ENCODE measurements around the gene RAVER2. TPM values are rescaled to one million over a fixed set of nuclear protein-coding genes. Genes with fewer than 3 reads are reported as not detected.
"Not testable (repeated sequence)": the region's sequence is repeated elsewhere in the genome, so short reads cannot be mapped to it uniquely, and the experiment has no call there.

The RAVER2 gene, protein sequence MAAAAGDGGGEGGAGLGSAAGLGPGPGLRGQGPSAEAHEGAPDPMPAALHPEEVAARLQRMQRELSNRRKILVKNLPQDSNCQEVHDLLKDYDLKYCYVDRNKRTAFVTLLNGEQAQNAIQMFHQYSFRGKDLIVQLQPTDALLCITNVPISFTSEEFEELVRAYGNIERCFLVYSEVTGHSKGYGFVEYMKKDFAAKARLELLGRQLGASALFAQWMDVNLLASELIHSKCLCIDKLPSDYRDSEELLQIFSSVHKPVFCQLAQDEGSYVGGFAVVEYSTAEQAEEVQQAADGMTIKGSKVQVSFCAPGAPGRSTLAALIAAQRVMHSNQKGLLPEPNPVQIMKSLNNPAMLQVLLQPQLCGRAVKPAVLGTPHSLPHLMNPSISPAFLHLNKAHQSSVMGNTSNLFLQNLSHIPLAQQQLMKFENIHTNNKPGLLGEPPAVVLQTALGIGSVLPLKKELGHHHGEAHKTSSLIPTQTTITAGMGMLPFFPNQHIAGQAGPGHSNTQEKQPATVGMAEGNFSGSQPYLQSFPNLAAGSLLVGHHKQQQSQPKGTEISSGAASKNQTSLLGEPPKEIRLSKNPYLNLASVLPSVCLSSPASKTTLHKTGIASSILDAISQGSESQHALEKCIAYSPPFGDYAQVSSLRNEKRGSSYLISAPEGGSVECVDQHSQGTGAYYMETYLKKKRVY
- 19.2 and 24.0 TPM in 2 replicates for total RNA-seq
- 10.8 and 17.8 TPM in 2 replicates for polyA plus RNA-seq

DNA sequence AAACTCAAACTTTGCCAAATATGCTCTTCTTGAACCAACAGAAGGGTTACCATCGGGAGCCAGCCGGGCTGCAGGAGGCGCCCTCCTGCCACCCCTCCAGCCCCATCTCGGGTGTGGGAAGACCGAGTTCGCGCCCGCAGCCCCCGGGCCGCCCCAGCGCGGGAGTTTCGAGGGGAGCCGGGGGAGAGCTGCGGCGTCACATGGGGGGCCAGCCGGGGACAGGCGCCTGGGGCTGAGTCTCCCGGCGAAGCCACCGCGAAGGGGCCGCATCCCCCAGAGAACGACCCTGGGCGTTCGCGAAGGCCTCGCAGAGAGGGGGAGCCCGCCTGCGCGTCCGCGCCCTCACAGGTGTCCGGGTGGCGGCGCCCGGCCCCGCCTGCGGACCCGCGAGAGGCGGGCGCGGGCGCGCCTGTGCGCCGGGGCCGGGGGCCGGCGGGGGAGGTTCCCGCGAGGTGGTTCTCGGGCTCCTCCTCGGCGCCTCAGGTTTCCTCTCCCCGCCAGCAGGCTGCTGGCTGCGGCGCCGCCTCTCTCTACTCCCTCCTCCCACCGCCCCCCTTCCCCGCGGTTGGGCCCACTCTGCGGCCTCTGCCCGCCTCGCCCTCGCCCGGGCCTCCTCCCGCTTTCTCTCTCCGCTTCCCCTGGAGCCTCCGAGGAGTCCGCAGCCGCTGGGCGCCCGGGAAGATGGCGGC is at the start of gene RAVER2:
RAVER2 (plus strand) TSS at position 584 of the 689 bp plus-strand sequence; CDS start at position 682, 98 bp downstream.
- peak; percentile 82 to 92 for DNase-seq (ENCODE audit: low read depth in 1 of 2, low spot score in 1 of 2)
- peak within 1 kb of the TSS; percentile 59 for H3K27ac ChIP-seq
- TF ChIP-seq, protein P1, sequence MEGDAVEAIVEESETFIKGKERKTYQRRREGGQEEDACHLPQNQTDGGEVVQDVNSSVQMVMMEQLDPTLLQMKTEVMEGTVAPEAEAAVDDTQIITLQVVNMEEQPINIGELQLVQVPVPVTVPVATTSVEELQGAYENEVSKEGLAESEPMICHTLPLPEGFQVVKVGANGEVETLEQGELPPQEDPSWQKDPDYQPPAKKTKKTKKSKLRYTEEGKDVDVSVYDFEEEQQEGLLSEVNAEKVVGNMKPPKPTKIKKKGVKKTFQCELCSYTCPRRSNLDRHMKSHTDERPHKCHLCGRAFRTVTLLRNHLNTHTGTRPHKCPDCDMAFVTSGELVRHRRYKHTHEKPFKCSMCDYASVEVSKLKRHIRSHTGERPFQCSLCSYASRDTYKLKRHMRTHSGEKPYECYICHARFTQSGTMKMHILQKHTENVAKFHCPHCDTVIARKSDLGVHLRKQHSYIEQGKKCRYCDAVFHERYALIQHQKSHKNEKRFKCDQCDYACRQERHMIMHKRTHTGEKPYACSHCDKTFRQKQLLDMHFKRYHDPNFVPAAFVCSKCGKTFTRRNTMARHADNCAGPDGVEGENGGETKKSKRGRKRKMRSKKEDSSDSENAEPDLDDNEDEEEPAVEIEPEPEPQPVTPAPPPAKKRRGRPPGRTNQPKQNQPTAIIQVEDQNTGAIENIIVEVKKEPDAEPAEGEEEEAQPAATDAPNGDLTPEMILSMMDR (IDR thresholded peaks at IDR 0.05; ENCODE audit: low read depth, low read length) = peak; percentile 58

DNA sequence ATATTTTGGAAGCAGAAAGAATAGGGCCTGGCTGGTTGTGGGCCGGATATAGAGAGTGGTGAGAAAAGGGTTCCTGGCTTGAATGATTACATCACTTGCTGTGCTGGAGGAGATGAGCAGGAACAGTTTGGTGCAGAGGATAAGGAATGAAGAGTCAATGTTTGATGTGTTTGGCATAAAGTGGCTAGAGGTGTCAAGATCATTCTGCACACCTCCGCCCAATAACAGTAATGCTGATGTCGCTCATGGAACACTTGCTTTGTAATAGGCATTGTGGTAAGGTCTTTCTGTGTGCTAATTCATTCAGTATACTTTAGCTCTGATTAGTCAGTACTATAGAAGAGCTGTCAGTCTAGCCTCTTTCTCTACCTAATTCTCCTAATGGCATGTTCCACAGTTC is 48.0 kb upstream of the RAVER2 start:
- Histone ChIP-seq H3K4me3 (no peak overlapping the region), H3K27ac (no peak overlapping the region), H3K27me3 (no peaks in the 10 kb centered on the region), H3K9me3 (ENCODE audit: low read depth) (no peaks in the 10 kb centered on the region), H3K36me3 (peaks cover 16% of the 10 kb centered on the region), H3K4me1 (ENCODE audit: low read depth) (no peaks in the 10 kb centered on the region)
- DNase-seq (ENCODE audit: low read depth in 1 of 2, low spot score in 1 of 2) = no peak
- TF ChIP-seq, protein P1 (IDR thresholded peaks at IDR 0.05; ENCODE audit: low read depth, low read length) = no peak

More for the DNA sequence above, at the start of gene RAVER2:
- Histone ChIP-seq H3K36me3 (no peaks in the 10 kb centered on the region), H3K9me3 (ENCODE audit: low read depth) (no peaks in the 10 kb centered on the region), H3K4me3 (peak within 1 kb of the TSS; percentile 98), H3K27me3 (no peaks in the 10 kb centered on the region), H3K4me1 (ENCODE audit: low read depth) (peaks cover 9% of the 10 kb centered on the region)

DNA sequence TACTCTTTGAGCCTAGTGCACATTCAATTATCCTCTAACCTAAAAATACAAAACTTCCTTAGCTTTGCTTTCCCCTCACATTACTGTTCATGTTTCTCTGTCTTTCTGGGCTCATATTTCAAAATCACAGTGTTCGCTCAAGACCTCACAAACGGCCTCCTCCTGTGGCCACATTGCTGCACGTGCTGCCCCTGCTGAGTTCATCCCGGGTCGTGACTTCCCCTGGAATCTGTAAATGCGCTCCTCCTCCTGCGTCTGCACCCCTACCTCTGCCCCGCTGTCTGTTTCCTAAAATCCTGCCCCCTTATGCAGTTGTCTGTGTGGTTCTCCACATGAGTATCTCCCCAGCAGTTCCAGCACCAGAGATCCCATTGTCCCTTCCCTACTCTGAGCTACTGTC is 45.5 kb upstream of the RAVER2 start:
- DNase-seq (ENCODE audit: low read depth in 1 of 2, low spot score in 1 of 2) = no peak
- no peaks in the 10 kb centered on the region for H3K27me3 ChIP-seq
- H3K4me1 ChIP-seq (ENCODE audit: low read depth) = no peaks in the 10 kb centered on the region
- no peak overlapping the region for H3K27ac ChIP-seq
- no peaks in the 10 kb centered on the region for H3K36me3 ChIP-seq
- H3K9me3 ChIP-seq (ENCODE audit: low read depth) = no peaks in the 10 kb centered on the region
- H3K4me3 ChIP-seq = no peak overlapping the region
- TF ChIP-seq, protein P1 (IDR thresholded peaks at IDR 0.05; ENCODE audit: low read depth, low read length) = no peak

DNA sequence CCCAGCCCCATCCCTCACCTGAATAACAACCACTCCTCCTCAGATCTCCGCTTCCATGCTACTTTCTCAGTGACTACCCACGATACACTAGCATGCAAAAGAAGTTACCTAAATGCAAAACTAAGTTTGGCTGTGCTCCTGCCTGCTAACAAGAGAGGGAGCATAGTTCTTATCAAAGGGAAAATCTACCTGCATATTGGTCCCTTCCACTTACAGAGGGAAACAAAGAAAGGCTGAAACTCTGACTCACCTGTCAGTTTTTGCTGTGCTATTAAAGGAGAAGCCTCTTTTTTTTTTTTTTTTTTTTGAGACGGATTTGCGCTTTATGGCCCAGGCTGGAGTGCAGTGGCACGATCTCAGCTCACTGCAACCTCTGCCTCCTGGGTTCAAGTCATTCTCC is 43.8 kb upstream of the RAVER2 start:
- no peaks in the 10 kb centered on the region for H3K4me1 ChIP-seq (ENCODE audit: low read depth)
- H3K9me3 ChIP-seq (ENCODE audit: low read depth) = no peaks in the 10 kb centered on the region
- H3K4me3 ChIP-seq = no peak overlapping the region
- H3K27me3 ChIP-seq = no peaks in the 10 kb centered on the region
- TF ChIP-seq, protein P1 (IDR thresholded peaks at IDR 0.05; ENCODE audit: low read depth, low read length) = no peak
- no peak for DNase-seq (ENCODE audit: low read depth in 1 of 2, low spot score in 1 of 2)
- no peaks in the 10 kb centered on the region for H3K36me3 ChIP-seq
- no peak overlapping the region for H3K27ac ChIP-seq

DNA sequence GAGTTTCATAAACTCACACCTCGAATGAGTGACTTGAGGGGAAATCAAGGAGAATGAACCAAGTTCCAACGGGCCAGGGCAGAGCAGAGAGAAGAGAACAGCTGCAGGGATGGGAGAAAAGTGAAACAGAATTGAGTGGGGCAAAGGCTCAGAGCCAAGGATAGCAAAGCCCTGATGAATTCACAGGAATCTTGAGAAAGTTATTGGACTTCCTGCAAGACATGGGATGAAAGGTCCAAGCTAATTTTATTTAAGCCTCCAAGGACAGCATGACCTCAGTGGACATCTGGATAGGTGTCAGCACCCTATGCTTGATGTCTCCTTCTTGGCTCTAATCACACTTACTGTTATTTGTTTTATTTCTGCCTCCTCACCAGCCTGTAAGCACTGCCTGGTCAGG is 43.0 kb upstream of the RAVER2 start:
- Histone ChIP-seq H3K9me3 (ENCODE audit: low read depth) (no peaks in the 10 kb centered on the region), H3K27ac (no peak overlapping the region), H3K4me3 (no peak overlapping the region), H3K36me3 (no peaks in the 10 kb centered on the region), H3K27me3 (no peaks in the 10 kb centered on the region), H3K4me1 (ENCODE audit: low read depth) (no peaks in the 10 kb centered on the region)
- peak in 1 of 2 donors; percentile 12 for DNase-seq (ENCODE audit: low read depth in 1 of 2, low spot score in 1 of 2)
- TF ChIP-seq, protein P1 (IDR thresholded peaks at IDR 0.05; ENCODE audit: low read depth, low read length) = no peak

DNA sequence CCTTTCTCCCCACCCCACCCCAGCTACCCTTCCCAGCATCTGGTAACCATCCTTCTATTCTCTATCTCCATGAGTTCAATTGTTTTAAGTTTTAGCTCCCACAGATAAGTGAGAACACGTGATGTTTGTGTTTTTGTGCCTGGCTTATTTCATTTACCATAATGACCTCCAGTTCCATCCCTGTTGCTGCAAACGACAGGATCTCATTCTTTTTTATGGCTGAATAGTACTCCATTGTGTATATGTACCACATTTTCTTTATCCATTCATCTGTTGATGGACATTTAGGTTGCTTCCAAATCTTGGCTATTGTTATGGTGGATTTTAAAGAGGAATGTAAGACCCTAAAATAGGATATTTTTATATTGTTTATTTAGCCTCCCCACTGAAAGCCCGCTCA is 42.2 kb upstream of the RAVER2 start:
- not testable (repeated sequence) for H3K27ac ChIP-seq; DNase-seq (ENCODE audit: low read depth in 1 of 2, low spot score in 1 of 2); H3K27me3 ChIP-seq; H3K9me3 ChIP-seq (ENCODE audit: low read depth); H3K4me3 ChIP-seq; H3K4me1 ChIP-seq (ENCODE audit: low read depth); H3K36me3 ChIP-seq

Data from cardiac muscle cell (in vitro differentiated cells and primary cell).